Fibroblast of the aortic adventitia (primary cell): ENCODE results near the gene BRD9. TPM values are rescaled to one million over a fixed set of nuclear protein-coding genes. Genes with fewer than 3 reads are reported as not detected.

Experiments
- DNase-seq: peaks from one replicate; pipeline ENCODE4 v3.0.0-alpha.2; 2010; ENCODE audit warnings: low read depth
- H3K4me3 ChIP-seq: 2 replicates; pipeline ENCODE4 v1.5.1; 2011; ENCODE audit warnings: low read depth, mild to moderate bottlenecking, control low read depth, low read length, moderate library complexity
- CTCF ChIP-seq: IDR thresholded peaks from 2 replicates; pipeline ENCODE4 v1.5.1; 2011; ENCODE audit warnings: mild to moderate bottlenecking, low read length, control low read depth, inconsistent platforms; ENCODE audit not compliant: insufficient read depth
- total RNA-seq: library from RNA; depleted of rRNA; stranded (reverse); fragments of >200 nt; gene quantifications from 2 replicates; pipeline ENCODE4 v1.2.3, GENCODE V29; 2012; ENCODE audit warnings: low replicate concordance

BRD9 gene
- total RNA-seq, 1 donor, result 26.8 TPM

GRCh38 chr5:876398-877365, 15.9 kb downstream of the BRD9 start:
- no peak overlapping the region for H3K4me3 ChIP-seq
- no peak for TF ChIP-seq CTCF
- DNase-seq, result no peak

GRCh38 chr5:875931-876330, 16.7 kb downstream of the BRD9 start:
- no peak for TF ChIP-seq CTCF
- no peak overlapping the region for H3K4me3 ChIP-seq
- no peak for DNase-seq

- H3K4me3 ChIP-seq, result no peak overlapping the region
- TF ChIP-seq CTCF, result no peak
- no peak for DNase-seq
Observed at GRCh38 chr5:873328-873727, 19.3 kb downstream of the BRD9 start.

- TF ChIP-seq CTCF, result no peak
- DNase-seq, result no peak
- no peak overlapping the region for H3K4me3 ChIP-seq
Observed at GRCh38 chr5:872301-872700, 20.3 kb downstream of the BRD9 start.

DNA sequence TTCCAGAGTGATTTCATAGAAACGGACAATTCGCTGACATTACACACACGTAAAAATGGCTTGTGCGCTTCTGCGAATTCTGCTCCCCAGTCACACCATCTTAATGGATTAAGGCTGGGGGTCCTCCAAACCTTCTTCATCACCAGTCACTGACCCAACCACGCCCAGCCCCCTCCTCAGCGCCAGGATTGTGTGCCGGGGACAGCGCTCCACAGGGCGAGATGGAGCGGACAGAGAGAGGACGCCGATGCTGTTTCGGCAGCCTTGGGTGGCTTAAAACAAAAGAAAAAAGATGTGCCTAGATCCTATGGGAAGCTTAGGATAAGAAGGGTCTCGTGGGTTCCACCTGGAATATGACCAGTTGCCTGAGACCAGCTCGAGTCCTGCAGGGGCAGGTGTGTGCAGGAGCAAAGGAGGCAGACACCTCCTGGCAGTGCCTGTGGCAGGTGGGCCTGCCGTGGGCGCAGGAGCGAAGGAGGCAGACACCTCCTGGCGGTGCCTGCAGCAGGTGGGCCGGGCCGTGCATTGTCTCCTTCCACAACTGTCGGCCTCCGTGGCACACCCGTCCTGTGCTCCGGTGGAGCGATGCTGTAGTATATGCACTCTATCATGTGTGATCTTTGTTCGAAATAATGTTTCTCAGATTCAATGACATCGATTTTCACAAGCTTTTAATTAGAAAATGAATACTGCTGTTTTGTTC, 20.9 kb downstream of the BRD9 start:
- DNase-seq, result no peak
- no peak for TF ChIP-seq CTCF
- H3K4me3 ChIP-seq, result no peak overlapping the region

- TF ChIP-seq CTCF, result no peak
- no peak for DNase-seq
- H3K4me3 ChIP-seq, result no peak overlapping the region
Observed at GRCh38 chr5:870956-871355, 21.6 kb downstream of the BRD9 start.
